ENCODE data around the gene ALDH18A1.

The ALDH18A1 gene

GRCh38 chr10:95564291-95564690, 92.2 kb downstream of the ALDH18A1 start:
- Histone ChIP-seq H3K27me3 (replicated peaks; ENCODE audit: control insufficient read depth, insufficient read depth, low read length) (no peaks in the 10 kb centered on the region), H3K9ac (ENCODE audit: low read length) (no peak overlapping the region), H3K4me3 (ENCODE audit: low read length) (no peak overlapping the region), H3K36me3 (ENCODE audit: control insufficient read depth, insufficient read depth, low read length, severe bottlenecking) (no peaks in the 10 kb centered on the region), H3K9me3 (ENCODE audit: control insufficient read depth, low read length) (no peaks in the 10 kb centered on the region), H3K4me1 (ENCODE audit: control insufficient read depth, insufficient read depth, low read length) (peaks cover 6% of the 10 kb centered on the region)
- no peak for DNase-seq (ENCODE audit: low read depth)

DNA sequence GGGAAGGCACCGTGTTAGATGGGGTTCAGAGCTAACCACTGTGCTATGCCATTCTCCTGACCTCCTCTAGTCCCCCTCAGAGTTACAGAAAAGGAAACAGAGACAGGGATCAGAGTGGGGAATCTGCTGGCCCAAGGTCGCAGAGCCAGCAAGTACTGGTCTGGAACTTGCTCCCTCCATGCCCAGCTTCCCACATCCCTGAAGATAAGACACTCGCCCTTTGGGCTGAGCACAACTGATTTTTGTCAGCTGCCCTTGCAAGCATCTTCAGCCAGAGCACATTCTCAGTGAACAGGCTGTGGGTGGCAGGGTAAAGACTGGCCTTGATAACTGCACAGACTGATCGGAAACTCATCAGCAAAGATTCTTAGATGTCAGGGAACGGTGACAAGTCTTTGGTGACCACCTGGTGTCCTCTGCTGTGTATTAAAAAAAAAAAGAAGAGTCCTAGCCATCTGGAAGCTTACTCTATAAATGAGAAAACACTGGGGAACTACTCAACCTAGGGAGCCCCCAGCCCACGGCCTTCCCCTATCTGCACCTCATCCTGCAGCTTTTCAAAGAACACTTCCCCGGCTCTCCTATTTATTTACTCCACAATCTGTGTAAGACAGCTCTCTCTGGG, 94.1 kb downstream of the ALDH18A1 start:
- no peak overlapping the region for H3K9ac ChIP-seq (ENCODE audit: low read length)
- no peaks in the 10 kb centered on the region for H3K36me3 ChIP-seq (ENCODE audit: control insufficient read depth, insufficient read depth, low read length, severe bottlenecking)
- no peaks in the 10 kb centered on the region for H3K27me3 ChIP-seq (replicated peaks; ENCODE audit: control insufficient read depth, insufficient read depth, low read length)
- no peak overlapping the region for H3K4me3 ChIP-seq (ENCODE audit: low read length)
- DNase-seq (ENCODE audit: low read depth): no peak
- peaks cover 2% of the 10 kb centered on the region for H3K4me1 ChIP-seq (ENCODE audit: control insufficient read depth, insufficient read depth, low read length)
- no peaks in the 10 kb centered on the region for H3K9me3 ChIP-seq (ENCODE audit: control insufficient read depth, low read length)

- Histone ChIP-seq H3K4me3 (ENCODE audit: low read length) (peak overlapping the region; percentile 94), H3K27me3 (replicated peaks; ENCODE audit: control insufficient read depth, insufficient read depth, low read length) (no peaks in the 10 kb centered on the region), H3K9me3 (ENCODE audit: control insufficient read depth, low read length) (no peaks in the 10 kb centered on the region), H3K4me1 (ENCODE audit: control insufficient read depth, insufficient read depth, low read length) (peaks cover 2% of the 10 kb centered on the region), H3K36me3 (ENCODE audit: control insufficient read depth, insufficient read depth, low read length, severe bottlenecking) (no peaks in the 10 kb centered on the region), H3K9ac (ENCODE audit: low read length) (peak overlapping the region; percentile 83)
- no peak for DNase-seq (ENCODE audit: low read depth)
Observed at GRCh38 chr10:95561864-95562177, 94.7 kb downstream of the ALDH18A1 start.

DNA sequence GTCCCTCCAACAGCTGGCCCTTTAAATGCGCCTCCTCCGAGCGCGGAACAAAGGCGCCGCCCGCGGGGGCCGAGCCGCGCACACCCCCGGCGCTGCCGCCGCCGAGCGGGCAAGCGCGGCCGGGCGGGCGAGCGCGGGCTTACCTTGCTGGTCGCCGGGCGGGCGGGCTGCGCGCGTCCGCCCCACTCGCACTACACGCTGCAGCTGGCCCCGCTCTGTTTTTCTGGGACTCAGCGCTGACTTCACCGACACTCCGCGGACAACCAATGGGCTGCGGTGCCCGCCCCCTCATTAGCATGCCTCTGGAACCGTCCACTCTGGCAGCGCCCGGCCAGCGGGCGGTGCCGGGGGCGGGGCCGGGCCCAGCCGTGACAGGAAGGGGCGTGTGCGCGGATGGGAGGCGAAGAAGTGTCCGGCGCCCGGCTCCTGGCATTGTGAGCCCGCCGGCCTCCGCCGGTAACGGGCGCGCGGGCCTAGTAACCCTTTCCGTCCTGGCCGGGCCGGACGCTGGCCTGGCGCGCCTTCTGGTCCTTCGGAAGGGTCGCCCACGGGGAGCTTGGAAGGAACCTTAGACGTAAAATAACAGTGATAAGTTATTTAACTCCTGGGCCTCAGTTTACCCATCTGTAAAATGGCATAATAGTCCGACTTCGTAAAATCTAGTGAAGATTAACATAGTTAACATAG, 95.2 kb downstream of the ALDH18A1 start, which contains the start of gene SORBS1:
Gene SORBS1, minus strand, starts transcription at position 195 of the 687 bp plus-strand sequence. CDS start 120,236 bp downstream, outside the sequence.
- H3K36me3 ChIP-seq (ENCODE audit: control insufficient read depth, insufficient read depth, low read length, severe bottlenecking): no peaks in the 10 kb centered on the region
- H3K4me1 ChIP-seq (ENCODE audit: control insufficient read depth, insufficient read depth, low read length): peaks cover 2% of the 10 kb centered on the region
- H3K9ac ChIP-seq (ENCODE audit: low read length): peak within 1 kb of the TSS; percentile 87
- H3K27me3 ChIP-seq (replicated peaks; ENCODE audit: control insufficient read depth, insufficient read depth, low read length): no peaks in the 10 kb centered on the region
- H3K4me3 ChIP-seq (ENCODE audit: low read length): peak within 1 kb of the TSS; percentile 94
- no peaks in the 10 kb centered on the region for H3K9me3 ChIP-seq (ENCODE audit: control insufficient read depth, low read length)
- DNase-seq (ENCODE audit: low read depth): peak; percentile 98

DNA sequence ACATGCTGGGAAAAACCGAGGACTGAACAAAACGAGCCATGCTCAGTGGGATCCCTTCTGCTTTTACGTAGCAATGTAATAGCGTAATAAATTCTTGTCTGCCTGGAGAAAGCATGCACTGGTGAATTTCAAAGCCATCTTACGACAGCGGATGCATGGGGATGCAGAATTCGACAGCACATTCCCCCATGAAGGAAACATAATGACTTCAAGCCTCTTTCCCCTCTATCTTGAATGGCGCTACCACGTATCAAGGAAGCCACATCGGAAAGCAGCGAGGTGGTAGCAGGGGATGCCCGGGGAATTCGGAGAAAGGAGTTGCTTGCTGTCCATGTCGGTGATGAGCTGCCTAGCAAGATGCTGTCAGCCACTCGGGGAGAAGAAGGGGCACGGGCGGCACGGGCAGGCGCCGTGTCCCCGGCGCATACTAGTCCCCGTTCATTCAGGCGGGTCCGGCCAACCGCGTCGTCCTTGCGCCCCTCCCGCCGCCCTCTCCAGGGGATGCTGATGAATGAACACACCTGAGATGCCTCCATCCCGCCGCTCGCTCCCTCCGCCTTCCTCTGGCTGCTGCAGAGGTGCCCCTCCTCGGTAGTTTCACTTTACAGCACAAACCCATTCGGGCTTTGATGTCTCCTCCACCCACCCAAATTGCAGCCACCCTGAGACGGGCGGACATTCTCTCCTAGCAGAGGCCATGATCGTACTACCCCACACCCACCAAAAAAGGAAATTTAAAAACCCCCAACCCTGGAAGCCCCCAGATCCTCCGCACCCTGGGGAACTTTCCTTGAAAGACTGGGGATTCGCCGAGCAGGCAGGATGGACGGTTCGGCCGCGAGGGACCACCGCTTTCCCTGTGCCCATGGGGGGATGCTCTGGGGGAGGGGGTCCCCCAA, 96.0 kb downstream of the ALDH18A1 start:
- H3K9me3 ChIP-seq (ENCODE audit: control insufficient read depth, low read length): no peaks in the 10 kb centered on the region
- H3K36me3 ChIP-seq (ENCODE audit: control insufficient read depth, insufficient read depth, low read length, severe bottlenecking): no peaks in the 10 kb centered on the region
- H3K4me3 ChIP-seq (ENCODE audit: low read length): peak overlapping the region; percentile 94
- peak; percentile 50 for DNase-seq (ENCODE audit: low read depth)
- H3K4me1 ChIP-seq (ENCODE audit: control insufficient read depth, insufficient read depth, low read length): peaks cover 2% of the 10 kb centered on the region
- peaks cover 3% of the 10 kb centered on the region for H3K27me3 ChIP-seq (replicated peaks; ENCODE audit: control insufficient read depth, insufficient read depth, low read length)
- H3K9ac ChIP-seq (ENCODE audit: low read length): peak overlapping the region; percentile 87

- H3K4me3 ChIP-seq (ENCODE audit: low read length): peak overlapping the region; percentile 94
- DNase-seq (ENCODE audit: low read depth): no peak
- H3K36me3 ChIP-seq (ENCODE audit: control insufficient read depth, insufficient read depth, low read length, severe bottlenecking): no peaks in the 10 kb centered on the region
- H3K4me1 ChIP-seq (ENCODE audit: control insufficient read depth, insufficient read depth, low read length): peaks cover 2% of the 10 kb centered on the region
- no peaks in the 10 kb centered on the region for H3K9me3 ChIP-seq (ENCODE audit: control insufficient read depth, low read length)
- peaks cover 3% of the 10 kb centered on the region for H3K27me3 ChIP-seq (replicated peaks; ENCODE audit: control insufficient read depth, insufficient read depth, low read length)
- H3K9ac ChIP-seq (ENCODE audit: low read length): peak overlapping the region; percentile 87
Observed at GRCh38 chr10:95559896-95560277, 96.6 kb downstream of the ALDH18A1 start.

GRCh38 chr10:95559471-95559870, 97.0 kb downstream of the ALDH18A1 start:
- H3K9ac ChIP-seq (ENCODE audit: low read length): no peak overlapping the region
- H3K4me1 ChIP-seq (ENCODE audit: control insufficient read depth, insufficient read depth, low read length): peaks cover 2% of the 10 kb centered on the region
- H3K27me3 ChIP-seq (replicated peaks; ENCODE audit: control insufficient read depth, insufficient read depth, low read length): peaks cover 3% of the 10 kb centered on the region
- no peak overlapping the region for H3K4me3 ChIP-seq (ENCODE audit: low read length)
- DNase-seq (ENCODE audit: low read depth): no peak
- no peaks in the 10 kb centered on the region for H3K9me3 ChIP-seq (ENCODE audit: control insufficient read depth, low read length)
- no peaks in the 10 kb centered on the region for H3K36me3 ChIP-seq (ENCODE audit: control insufficient read depth, insufficient read depth, low read length, severe bottlenecking)

DNA sequence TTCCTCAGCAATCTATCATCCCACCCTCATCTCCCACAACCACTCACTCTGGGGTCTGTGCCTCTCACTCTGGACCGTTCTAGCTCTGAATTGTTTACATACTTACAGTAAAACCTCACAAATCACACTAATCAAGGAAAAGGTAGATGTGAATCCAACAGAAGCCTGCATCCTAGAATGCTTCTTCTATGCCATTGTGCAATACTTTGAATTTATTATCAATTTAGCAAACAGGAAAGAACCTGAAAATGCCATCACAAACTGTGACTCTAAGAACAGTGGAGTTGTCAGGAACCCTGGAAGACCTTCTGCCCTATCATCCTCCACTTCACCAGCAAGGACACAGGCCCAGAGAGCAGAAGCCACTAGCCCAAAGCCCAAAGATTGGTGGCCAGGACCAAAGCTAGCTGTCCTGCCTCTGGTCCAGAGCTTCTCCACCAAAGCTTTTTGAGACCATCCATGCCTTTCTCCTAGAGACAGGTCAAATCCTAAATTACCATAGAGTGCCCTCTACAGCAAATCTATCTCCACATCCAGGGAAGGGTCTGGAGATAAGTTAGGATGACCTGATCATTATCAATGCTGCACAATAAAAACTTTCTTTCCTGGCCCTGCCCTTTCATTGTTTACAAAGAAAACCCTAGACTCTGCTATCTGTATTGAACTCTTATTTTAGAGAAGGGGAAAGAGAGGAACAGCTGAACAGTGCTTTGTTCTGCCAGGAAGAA, 97.8 kb downstream of the ALDH18A1 start:
- H3K9ac ChIP-seq (ENCODE audit: low read length): no peak overlapping the region
- no peaks in the 10 kb centered on the region for H3K9me3 ChIP-seq (ENCODE audit: control insufficient read depth, low read length)
- DNase-seq (ENCODE audit: low read depth): no peak
- peaks cover 2% of the 10 kb centered on the region for H3K4me1 ChIP-seq (ENCODE audit: control insufficient read depth, insufficient read depth, low read length)
- H3K36me3 ChIP-seq (ENCODE audit: control insufficient read depth, insufficient read depth, low read length, severe bottlenecking): no peaks in the 10 kb centered on the region
- H3K4me3 ChIP-seq (ENCODE audit: low read length): no peak overlapping the region
- H3K27me3 ChIP-seq (replicated peaks; ENCODE audit: control insufficient read depth, insufficient read depth, low read length): peaks cover 3% of the 10 kb centered on the region

DNA sequence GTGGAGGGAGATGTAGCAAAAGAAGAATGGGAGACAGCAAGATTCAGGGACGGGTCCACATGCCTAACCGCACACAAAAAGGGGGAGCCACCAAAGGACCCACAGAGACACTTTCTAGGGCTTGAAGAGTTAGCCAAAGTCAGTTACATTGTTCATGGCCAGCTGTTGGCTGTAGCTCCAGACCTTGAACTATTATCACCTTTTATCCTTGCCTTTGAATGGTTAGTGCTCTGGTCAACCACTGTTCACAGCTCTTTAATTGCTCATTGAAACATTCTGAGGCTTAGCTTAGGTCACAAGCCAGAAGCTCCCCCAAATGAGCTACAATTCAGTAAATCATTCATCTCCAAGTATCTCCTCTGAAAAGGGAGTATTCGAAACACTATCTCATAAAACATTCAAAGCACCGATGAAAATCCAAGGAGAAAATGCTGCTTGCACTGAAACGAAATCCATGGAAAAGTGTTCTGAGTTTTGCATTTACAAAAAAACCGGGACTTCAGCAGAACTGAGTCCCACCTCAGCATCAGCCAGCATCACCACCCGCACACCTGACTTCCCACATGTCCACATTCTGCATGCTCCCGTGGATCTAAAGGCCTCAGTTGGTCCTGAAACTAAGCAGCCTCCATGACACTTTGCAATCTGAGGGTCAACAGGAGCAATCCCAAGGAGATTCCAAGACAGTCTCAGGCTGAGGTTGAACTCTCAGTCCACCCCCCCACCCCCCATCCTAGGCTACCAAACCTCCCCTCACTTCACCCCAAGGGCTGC, 99.3 kb downstream of the ALDH18A1 start:
- peaks cover 2% of the 10 kb centered on the region for H3K4me1 ChIP-seq (ENCODE audit: control insufficient read depth, insufficient read depth, low read length)
- no peak for DNase-seq (ENCODE audit: low read depth)
- peaks cover 3% of the 10 kb centered on the region for H3K27me3 ChIP-seq (replicated peaks; ENCODE audit: control insufficient read depth, insufficient read depth, low read length)
- H3K4me3 ChIP-seq (ENCODE audit: low read length): no peak overlapping the region
- H3K36me3 ChIP-seq (ENCODE audit: control insufficient read depth, insufficient read depth, low read length, severe bottlenecking): no peaks in the 10 kb centered on the region
- no peak overlapping the region for H3K9ac ChIP-seq (ENCODE audit: low read length)
- peaks cover 11% of the 10 kb centered on the region for H3K9me3 ChIP-seq (ENCODE audit: control insufficient read depth, low read length)
